Heart right ventricle (tissue), 16 donors: ENCODE data around the gene FBLN2. TPM values are rescaled to one million over a fixed set of nuclear protein-coding genes. Genes with fewer than 3 reads are reported as not detected.

Experiments
- ATAC-seq, 8 donors: fragments of 200-7000 bp; cut with Tn5 transposase; one replicate each; pipeline ENCODE4 v1.9.1; 2020; ENCODE audit warnings: mild to moderate bottlenecking in 8 of 8, moderate library complexity in 8 of 8, moderate number of reproducible peaks in 1 of 8
- DNase-seq, 2 donors: peaks; one replicate each; pipeline ENCODE4 v3.0.0-alpha.2; 2020
- H3K27ac ChIP-seq, 10 donors: fragments of 200-600 bp; sonication (generic) in 2 of 10; one replicate each; pipeline versions ENCODE4 v1.5.0 to v1.8.0; 2020 to 2022; ENCODE audit warnings: mild to moderate bottlenecking in 3 of 10
- H3K27me3 ChIP-seq, 7 donors: fragments of 200-600 bp; one replicate each; pipeline ENCODE4 v1.8.0; 2021 to 2022; ENCODE audit warnings: mild to moderate bottlenecking in 2 of 7
- H3K36me3 ChIP-seq, 9 donors: fragments of 200-600 bp; sonication (generic) in 1 of 9; one replicate each; pipeline versions ENCODE4 v1.5.0 to v1.8.0; 2020 to 2022; ENCODE audit warnings: mild to moderate bottlenecking in 2 of 9
- H3K4me1 ChIP-seq, 9 donors: fragments of 200-600 bp; sonication (generic) in 1 of 9; one replicate each; pipeline versions ENCODE4 v1.5.0 to v1.8.0; 2020 to 2022; ENCODE audit warnings: mild to moderate bottlenecking in 4 of 9
- H3K4me3 ChIP-seq, 10 donors: fragments of 200-600 bp; sonication (generic) in 2 of 10; one replicate each; pipeline versions ENCODE4 v1.5.0 to v1.8.0; 2020 to 2022; ENCODE audit warnings: mild to moderate bottlenecking in 7 of 10, moderate library complexity in 2 of 10
- H3K9me3 ChIP-seq, 11 donors: fragments of 200-600 bp in 10 of 11; sonication (generic) in 2 of 11; one replicate each; pipeline versions ENCODE4 v1.5.0 to v1.8.0; 2013 to 2022; ENCODE audit warnings: mild to moderate bottlenecking in 2 of 11, control low read depth in 1 of 11, moderate library complexity in 1 of 11
- WGBS, 2 donors: extraction: QIAGEN DNeasy Blood & Tissue Kit; methylation state at CpG; one replicate each; pipeline ENCODE4 v1.1.7; 2013; ENCODE audit warnings: inconsistent platforms in 1 of 2; 5-methylcytosine and 5-hydroxymethylcytosine counted together
- intact Hi-C, 10 donors: fragments of 100-400 bp; cut with DNase I; formaldehyde crosslinking; loops; one replicate each; pipeline versions ENCODE4 v1.11.1 to v1.14.2; 2022
- polyA plus RNA-seq, 2 donors: library from polyadenylated mRNA; stranded (reverse); fragments of 200-250 nt; gene quantifications; one replicate each; pipeline ENCODE4 v1.2.3, GENCODE V29; 2013
- total RNA-seq, 10 donors: library from RNA; stranded (reverse); fragmentation: NEBNext Ultra II Directional in 3 of 10; extraction: Animal tissue kit (Norgen Biotek cat#: 25700) in 3 of 10; gene quantifications; one replicate each; pipeline versions ENCODE4 v1.2.1 to v1.2.4, GENCODE V29; 2021 to 2023
- TF ChIP-seq, protein P1 (sequence below), 9 donors: fragments of 200-600 bp; sonication (generic) in 2 of 9; IDR thresholded peaks; one replicate each; pipeline versions ENCODE4 v1.5.0 to v1.8.0; 2021 to 2022; ENCODE audit warnings: antibody characterized with exemption in 9 of 9, mild to moderate bottlenecking in 5 of 9, moderate library complexity in 1 of 9
- donor health status: Arrhythmogenic right ventricular cardiomyopathy.
- donor health status: ischemic (EF 13 %, LVEDD 7.1; RV severe dilation, severe dysfunction).
- donor health status: healthy with polysubstance abuse.
- donor health status: DM: no; HTN: yes; CAD: no.
- donor health status: DM: no; HTN: no; CAD: no.
- donor health status: ischemic (EF 25% LVEDD 6.9; RV normal size, moderate dysfunction).
- donor health status: ischemic (EF 25% LVEDD 5.7; RV mildly dilated, moderate dysfunction).
- donor health status: healthy.
- donor health status: DM: yes; HTN: yes; CAD: no.
- donor health status: Ischemic cardiomyopathy.
- donor health status: ischemic (EF 35%, LVEDD 5.7; RV mildly dilated, moderate dysfunction).
- donor health status: nonischemic (EF 11% LVEDD 7.7; RV severe dilation, severe dysfunction).
- donor health status: DM: yes; HTN: yes; CAD: no.
- donor health status: PGD.
- donor health status: ischemic (EF 29% LVEDD 5.4; RV normal size, mild dysfunction).
- donor health status: nonischemic (EF 23%, LVEDD 6.1; RV moderate dilation, normal function).

The FBLN2 gene
- total and polyA plus RNA-seq, 12 donors, result 20.7 to 78.9 (median 47.0) TPM

DNA sequence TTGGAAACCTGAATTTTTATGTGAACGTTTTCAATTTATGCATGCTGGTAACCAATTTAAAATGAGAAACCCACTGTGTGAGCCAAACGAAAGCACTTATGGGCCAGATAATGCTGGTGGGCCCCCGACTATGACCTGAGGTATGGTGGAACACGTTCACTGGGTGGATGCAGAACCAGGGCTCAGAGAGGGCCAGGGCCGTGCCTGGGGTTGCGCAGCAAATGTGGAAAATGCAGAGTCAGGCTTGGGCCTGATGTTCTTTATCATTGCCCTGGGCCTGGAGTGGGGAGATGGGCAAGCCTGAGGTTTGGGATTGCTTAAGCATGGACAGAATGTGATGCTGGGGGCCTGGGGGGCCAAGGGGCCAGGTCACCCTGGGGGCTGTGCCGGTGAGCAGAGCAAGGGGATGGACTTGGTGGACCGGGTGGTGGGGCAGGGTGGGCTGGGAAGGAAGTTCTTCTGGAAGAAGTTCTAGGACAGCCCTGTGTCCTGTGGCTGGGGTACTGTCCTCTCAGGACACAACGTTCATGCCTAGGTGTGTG lies 17.9 kb downstream of the FBLN2 start:
- H3K27me3 ChIP-seq, result no peaks in the 10 kb centered on the region
- no peak overlapping the region for H3K4me3 ChIP-seq
- no peaks in the 10 kb centered on the region for H3K9me3 ChIP-seq
- TF ChIP-seq, protein P1, sequence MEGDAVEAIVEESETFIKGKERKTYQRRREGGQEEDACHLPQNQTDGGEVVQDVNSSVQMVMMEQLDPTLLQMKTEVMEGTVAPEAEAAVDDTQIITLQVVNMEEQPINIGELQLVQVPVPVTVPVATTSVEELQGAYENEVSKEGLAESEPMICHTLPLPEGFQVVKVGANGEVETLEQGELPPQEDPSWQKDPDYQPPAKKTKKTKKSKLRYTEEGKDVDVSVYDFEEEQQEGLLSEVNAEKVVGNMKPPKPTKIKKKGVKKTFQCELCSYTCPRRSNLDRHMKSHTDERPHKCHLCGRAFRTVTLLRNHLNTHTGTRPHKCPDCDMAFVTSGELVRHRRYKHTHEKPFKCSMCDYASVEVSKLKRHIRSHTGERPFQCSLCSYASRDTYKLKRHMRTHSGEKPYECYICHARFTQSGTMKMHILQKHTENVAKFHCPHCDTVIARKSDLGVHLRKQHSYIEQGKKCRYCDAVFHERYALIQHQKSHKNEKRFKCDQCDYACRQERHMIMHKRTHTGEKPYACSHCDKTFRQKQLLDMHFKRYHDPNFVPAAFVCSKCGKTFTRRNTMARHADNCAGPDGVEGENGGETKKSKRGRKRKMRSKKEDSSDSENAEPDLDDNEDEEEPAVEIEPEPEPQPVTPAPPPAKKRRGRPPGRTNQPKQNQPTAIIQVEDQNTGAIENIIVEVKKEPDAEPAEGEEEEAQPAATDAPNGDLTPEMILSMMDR (IDR thresholded peaks at IDR 0.05), result no peak
- no peak overlapping the region for H3K27ac ChIP-seq
- 86 to 92% methylated on average over 9 of the region's 9 CpGs for WGBS, 2 donors
- DNase-seq (no peak), ATAC-seq (no peak)
- peaks cover 15 to 73% (median 32%) of the 10 kb centered on the region in 9 donors for H3K4me1 ChIP-seq
- H3K36me3 ChIP-seq, result peaks cover 0 to 10% (median 0%) of the 10 kb centered on the region in 9 donors
- intact Hi-C loops, result loop anchor here in 1 of 10 donors (10.0 kb wide), 1 partner anchor 78 kb away; no protein-coding TSS in a partner anchor

DNA sequence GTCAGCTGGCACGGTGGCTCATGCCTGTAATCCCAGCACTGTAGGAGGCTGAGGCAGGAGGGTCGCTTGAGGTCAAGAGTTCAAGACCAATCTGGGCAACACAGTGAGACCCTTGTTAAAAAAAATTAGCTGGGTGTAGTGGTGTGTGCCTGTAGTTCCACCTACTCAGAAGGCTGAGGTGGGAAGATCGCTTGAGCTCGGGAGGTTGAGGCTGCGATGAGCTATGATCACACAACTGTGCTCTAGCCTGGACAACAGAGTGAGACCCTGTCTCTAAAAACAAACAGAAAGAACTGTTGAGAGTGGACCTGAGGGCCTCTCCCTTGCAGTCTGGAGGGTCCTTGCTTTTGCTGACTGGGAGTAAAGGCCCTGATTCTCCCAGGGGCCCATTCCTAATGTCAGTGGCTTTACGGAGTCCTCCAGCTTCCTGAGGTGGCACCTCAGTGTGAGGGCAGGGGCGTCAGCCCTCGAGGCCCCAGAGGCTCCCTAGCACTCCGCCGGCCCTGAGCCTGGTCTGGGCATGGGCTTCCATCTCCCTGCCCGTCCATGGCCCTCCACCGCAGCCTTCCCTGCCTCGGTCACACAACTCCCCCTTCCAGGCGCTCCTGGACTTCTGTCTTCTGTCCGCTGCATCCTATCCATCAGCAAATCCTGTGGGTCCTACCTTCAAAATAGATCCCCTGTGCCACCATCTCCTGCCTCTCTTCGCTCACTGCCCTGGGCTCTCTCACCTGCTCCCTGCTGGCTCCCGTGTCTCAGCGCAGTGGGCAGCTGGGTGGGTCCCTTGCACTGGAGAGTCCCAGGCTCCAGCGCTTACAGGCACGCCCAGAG lies 19.0 kb downstream of the FBLN2 start:
- Histone ChIP-seq H3K9me3 (no peaks in the 10 kb centered on the region), H3K4me3 (no peak overlapping the region), H3K27me3 (no peaks in the 10 kb centered on the region), H3K36me3 (peaks cover 0 to 18% (median 0%) of the 10 kb centered on the region in 9 donors), H3K27ac (no peak overlapping the region), H3K4me1 (peaks cover 15 to 66% (median 26%) of the 10 kb centered on the region in 9 donors)
- 86% methylated on average over 20 of the region's 20 CpGs for WGBS, 2 donors
- ATAC-seq (no peak), DNase-seq (no peak)
- TF ChIP-seq, protein P1 (IDR thresholded peaks at IDR 0.05), result no peak
- intact Hi-C loops, result loop anchor here in 1 of 10 donors (10.0 kb wide), 1 partner anchor 77 kb away; no protein-coding TSS in a partner anchor

DNA sequence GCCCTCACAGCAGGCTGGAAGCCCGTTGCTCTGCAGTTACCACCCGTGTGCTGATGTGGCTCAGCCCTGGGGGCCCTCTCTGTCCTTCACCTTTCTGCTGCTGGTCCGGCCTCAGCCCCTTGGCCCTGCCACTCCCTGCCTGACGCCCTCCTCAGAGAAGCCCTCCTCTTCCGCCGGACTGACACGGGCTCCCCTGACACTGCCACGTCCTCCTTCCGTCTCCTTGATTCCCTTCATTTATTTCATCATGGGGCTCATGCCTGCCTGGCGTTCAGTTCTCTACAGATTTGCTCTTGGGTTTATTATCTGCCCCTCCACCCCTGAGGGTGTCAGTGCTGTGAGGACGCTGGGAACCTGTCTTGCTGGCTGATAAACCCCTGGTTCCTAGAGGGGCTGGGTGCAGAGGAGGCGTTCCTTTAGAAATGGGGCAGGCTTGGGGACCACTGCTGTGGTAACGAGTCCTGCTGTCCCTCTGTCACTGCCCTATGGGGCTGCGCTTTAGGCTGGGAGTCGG lies 19.6 kb downstream of the FBLN2 start:
- H3K4me1 ChIP-seq, result peaks cover 15 to 59% (median 26%) of the 10 kb centered on the region in 9 donors
- TF ChIP-seq, protein P1 (IDR thresholded peaks at IDR 0.05), result no peak
- ATAC-seq, result no peak
- H3K36me3 ChIP-seq, result peaks cover 0 to 22% (median 0%) of the 10 kb centered on the region in 9 donors
- H3K9me3 ChIP-seq, result no peaks in the 10 kb centered on the region
- WGBS, 2 donors, result 86 to 88% methylated on average over 15 of the region's 15 CpGs
- intact Hi-C loops, result loop anchor here in 1 of 10 donors (10.0 kb wide), 1 partner anchor 76 kb away; no protein-coding TSS in a partner anchor
- no peak overlapping the region for H3K27ac ChIP-seq
- no peak overlapping the region for H3K4me3 ChIP-seq
- H3K27me3 ChIP-seq, result no peaks in the 10 kb centered on the region
- DNase-seq, result no peak

DNA sequence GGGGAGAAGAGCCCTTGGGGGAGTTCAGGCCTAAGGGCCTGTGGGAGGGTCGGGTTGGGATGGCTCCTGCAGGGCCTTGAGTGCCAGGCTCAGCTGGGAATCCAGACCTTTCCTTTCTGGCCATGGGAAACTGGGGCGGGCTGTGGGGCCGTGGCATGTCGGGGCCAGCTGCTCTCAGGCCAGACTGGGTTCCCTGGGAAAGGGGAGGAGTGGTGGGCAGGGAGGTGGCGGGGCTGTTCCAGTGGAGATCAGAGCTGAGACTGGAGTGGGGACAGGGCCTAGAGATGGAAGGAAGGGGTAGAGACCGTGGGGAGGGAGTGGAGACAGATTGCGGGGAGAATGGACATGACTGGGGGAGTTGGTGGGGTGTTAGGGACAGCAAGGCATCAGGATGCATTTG lies 20.3 kb downstream of the FBLN2 start:
- no peaks in the 10 kb centered on the region for H3K9me3 ChIP-seq
- DNase-seq (no peak), ATAC-seq (no peak)
- no peak overlapping the region for H3K4me3 ChIP-seq
- intact Hi-C loops, result loop anchor here in 1 of 10 donors (10.0 kb wide), 1 partner anchor 76 kb away; no protein-coding TSS in a partner anchor
- peaks cover 0 to 22% (median 0%) of the 10 kb centered on the region in 9 donors for H3K36me3 ChIP-seq
- WGBS, 2 donors, result 83 to 85% methylated on average over 7 of the region's 7 CpGs
- TF ChIP-seq, protein P1 (IDR thresholded peaks at IDR 0.05), result no peak
- no peak overlapping the region for H3K27ac ChIP-seq
- peaks cover 15 to 57% (median 26%) of the 10 kb centered on the region in 9 donors for H3K4me1 ChIP-seq
- H3K27me3 ChIP-seq, result no peaks in the 10 kb centered on the region
